ENCODE measurements around the gene STAP2.

Gene STAP2

GRCh38 chr19:4369888-4370260, 31.2 kb upstream of the STAP2 start:
- in situ Hi-C loops (cut with HindIII; ENCODE audit: low sequenced_read_pairs): no loop called here
- no peak overlapping the region for H3K4me3 ChIP-seq (ENCODE audit: low read depth, low read length)
- peak; percentile 40 for DNase-seq (ENCODE audit: low read depth, low spot score)

DNA sequence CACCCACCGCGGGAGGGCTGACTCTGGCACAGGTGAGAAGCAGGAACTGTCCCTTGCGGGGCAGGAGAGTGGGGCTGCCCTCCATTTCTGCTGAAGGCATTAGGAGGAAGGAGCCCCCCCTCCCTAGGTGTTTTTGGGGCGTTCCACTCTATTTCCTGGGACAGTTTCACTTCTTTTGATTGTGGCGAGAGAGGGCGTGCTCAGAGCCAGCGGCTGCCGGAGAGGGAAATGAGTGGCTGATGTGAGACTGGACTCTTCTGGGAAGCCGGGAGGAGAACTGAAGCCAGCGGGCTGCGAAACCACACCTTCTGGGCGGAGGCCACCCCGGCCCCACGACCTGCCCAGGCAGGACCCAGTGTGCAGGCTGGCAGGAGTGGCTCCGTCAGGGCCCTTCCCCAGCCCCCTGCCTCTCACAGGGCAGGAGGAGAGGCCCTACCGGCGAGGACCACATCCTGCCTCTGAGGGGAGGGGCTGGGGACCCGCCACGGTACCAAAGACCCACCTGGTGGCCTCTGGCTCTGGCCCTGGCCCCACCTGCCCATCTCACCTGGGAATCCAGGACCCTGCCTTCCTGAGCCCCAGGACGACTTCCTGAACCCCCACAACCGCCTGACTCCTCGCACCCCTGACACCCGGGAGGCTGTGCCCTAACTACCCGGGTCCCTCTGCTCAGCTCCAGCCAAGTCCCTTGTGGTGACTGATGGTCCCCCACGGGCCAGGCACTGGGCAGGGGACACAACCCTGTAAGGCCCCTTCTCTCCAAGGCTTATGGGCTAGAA, 30.7 kb upstream of the STAP2 start:
- in situ Hi-C loops (cut with HindIII; ENCODE audit: low sequenced_read_pairs): no loop called here
- no peak overlapping the region for H3K4me3 ChIP-seq (ENCODE audit: low read depth, low read length)
- TF ChIP-seq, protein P1, sequence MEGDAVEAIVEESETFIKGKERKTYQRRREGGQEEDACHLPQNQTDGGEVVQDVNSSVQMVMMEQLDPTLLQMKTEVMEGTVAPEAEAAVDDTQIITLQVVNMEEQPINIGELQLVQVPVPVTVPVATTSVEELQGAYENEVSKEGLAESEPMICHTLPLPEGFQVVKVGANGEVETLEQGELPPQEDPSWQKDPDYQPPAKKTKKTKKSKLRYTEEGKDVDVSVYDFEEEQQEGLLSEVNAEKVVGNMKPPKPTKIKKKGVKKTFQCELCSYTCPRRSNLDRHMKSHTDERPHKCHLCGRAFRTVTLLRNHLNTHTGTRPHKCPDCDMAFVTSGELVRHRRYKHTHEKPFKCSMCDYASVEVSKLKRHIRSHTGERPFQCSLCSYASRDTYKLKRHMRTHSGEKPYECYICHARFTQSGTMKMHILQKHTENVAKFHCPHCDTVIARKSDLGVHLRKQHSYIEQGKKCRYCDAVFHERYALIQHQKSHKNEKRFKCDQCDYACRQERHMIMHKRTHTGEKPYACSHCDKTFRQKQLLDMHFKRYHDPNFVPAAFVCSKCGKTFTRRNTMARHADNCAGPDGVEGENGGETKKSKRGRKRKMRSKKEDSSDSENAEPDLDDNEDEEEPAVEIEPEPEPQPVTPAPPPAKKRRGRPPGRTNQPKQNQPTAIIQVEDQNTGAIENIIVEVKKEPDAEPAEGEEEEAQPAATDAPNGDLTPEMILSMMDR (IDR thresholded peaks at IDR 0.05; ENCODE audit: low read depth, low read length): no peak
- peak; percentile 35 for DNase-seq (ENCODE audit: low read depth, low spot score)

More at GRCh38 chr19:4369888-4370260, 31.2 kb upstream of the STAP2 start:
- TF ChIP-seq, protein P1 (IDR thresholded peaks at IDR 0.05; ENCODE audit: low read depth, low read length): peak; percentile 54

GRCh38 chr19:4368128-4368820, 29.6 kb upstream of the STAP2 start:
- TF ChIP-seq, protein P1 (IDR thresholded peaks at IDR 0.05; ENCODE audit: low read depth, low read length): no peak
- in situ Hi-C loops (cut with HindIII; ENCODE audit: low sequenced_read_pairs): no loop called here
- H3K4me3 ChIP-seq (ENCODE audit: low read depth, low read length): no peak overlapping the region
- DNase-seq (ENCODE audit: low read depth, low spot score): no peak

DNA sequence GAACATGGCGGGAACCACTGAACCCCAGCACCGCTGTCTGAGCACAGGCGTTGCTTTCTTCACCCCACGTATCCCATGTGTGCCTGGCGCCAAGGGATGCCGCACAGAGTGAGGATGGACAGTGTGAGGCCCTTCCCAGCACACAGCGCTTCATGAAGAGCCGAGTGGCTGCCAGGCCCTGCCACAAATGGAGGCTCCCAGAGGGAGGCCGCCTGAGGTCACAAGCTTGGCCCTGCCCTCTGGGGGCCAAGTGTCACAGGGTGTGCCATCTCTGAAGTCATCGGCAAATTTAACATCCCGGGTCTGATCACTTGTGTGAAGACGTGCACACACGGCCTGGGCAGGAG, 29.1 kb upstream of the STAP2 start:
- H3K4me3 ChIP-seq (ENCODE audit: low read depth, low read length): no peak overlapping the region
- DNase-seq (ENCODE audit: low read depth, low spot score): no peak
- TF ChIP-seq, protein P1 (IDR thresholded peaks at IDR 0.05; ENCODE audit: low read depth, low read length): no peak
- in situ Hi-C loops (cut with HindIII; ENCODE audit: low sequenced_read_pairs): no loop called here

GRCh38 chr19:4367336-4367723, 28.7 kb upstream of the STAP2 start:
- in situ Hi-C loops (cut with HindIII; ENCODE audit: low sequenced_read_pairs): no loop called here
- no peak overlapping the region for H3K4me3 ChIP-seq (ENCODE audit: low read depth, low read length)
- TF ChIP-seq, protein P1 (IDR thresholded peaks at IDR 0.05; ENCODE audit: low read depth, low read length): no peak
- DNase-seq (ENCODE audit: low read depth, low spot score): no peak

- H3K4me3 ChIP-seq (ENCODE audit: low read depth, low read length): no peak overlapping the region
- TF ChIP-seq, protein P1 (IDR thresholded peaks at IDR 0.05; ENCODE audit: low read depth, low read length): no peak
- in situ Hi-C loops (cut with HindIII; ENCODE audit: low sequenced_read_pairs): no loop called here
- no peak for DNase-seq (ENCODE audit: low read depth, low spot score)
Observed at GRCh38 chr19:4366666-4367335, 28.2 kb upstream of the STAP2 start.
